Activated CD4-positive, alpha-beta T cell treated with anti-CD3 and anti-CD28 coated beads, Interleukin-2, amount 50 U/mL, for 24 hours (primary cell): Measurements from ENCODE around the gene JAKMIP1.

Experiments
- DNase-seq, 2 donors: peaks; one replicate each; pipeline ENCODE4 v3.0.0-alpha.2; 2020; ENCODE audit warnings: low read depth in 1 of 2, low spot score in 1 of 2

Gene JAKMIP1

GRCh38 chr4:6122496-6122895 is 77.9 kb downstream of the JAKMIP1 start:
- no peak for DNase-seq

- DNase-seq: no peak
These were observed 78.4 kb downstream of the JAKMIP1 start for GRCh38 chr4:6121941-6122340.

DNA sequence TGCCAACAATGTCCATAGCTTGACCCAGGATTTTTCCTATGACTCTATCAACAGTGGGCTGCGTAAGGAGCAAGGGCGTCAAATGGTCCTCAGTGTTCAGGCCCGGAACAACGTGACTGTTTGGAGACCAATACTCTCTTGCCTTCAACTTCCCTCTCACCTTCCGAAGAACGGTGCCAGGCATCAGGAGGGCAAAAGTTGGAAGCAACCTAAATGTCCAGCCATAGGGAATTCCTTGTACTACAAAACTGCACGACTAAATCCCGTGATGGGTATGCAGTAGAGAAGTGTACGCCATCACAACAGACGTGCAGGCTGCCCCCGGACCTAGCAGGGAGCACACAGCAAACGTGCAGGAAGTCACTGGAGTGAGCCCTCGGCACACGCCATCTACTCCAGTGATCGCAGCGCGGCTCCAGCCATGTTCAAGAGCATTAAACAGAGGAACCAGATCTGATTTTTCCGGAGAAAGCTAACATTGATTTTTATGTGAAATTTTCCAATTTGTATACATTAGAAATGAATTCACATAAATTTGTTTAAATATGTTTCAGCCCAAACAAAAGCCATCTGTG is 79.0 kb downstream of the JAKMIP1 start:
- DNase-seq: no peak

DNA sequence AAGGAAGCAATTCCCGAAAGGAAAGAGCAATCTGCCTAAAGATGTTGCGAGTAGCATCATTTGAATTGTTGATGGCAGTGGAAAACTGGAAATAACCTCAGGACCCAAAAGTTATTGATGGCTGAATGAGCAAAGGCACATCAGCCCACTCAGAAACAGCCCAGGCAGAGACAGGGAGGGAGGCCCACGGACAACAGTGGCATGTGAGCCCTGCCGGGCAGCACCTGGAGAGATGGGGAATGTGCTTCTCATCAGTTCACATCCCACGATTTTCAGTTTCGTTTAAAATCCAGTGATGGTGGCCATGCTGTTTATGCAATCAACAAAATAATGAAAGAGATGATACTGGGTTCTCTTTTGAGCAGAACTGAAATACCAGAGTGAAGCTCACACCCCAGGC is 80.0 kb downstream of the JAKMIP1 start:
- no peak for DNase-seq

- DNase-seq: no peak
These were observed 80.8 kb downstream of the JAKMIP1 start for GRCh38 chr4:6119507-6120020.

DNA sequence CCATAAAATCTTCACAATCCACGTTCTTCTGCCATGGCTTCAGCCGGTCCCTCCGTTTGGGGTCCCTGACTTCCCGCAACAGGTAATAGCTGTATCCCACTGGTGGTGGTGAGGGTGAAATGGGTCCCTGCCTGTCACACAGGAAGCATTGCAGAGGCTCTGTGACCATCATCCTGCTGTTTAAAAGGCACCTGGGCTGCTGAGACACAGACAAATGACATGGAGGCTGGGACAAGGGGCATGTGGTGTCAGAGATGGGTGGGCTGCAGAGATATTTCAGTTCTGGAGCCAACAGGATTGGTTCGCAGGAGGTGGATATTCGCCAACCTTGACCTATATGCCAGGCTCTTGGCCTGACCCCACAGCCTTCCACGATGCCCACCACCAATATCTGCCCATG is 82.1 kb downstream of the JAKMIP1 start:
- no peak for DNase-seq

GRCh38 chr4:6116696-6117285 is 83.6 kb downstream of the JAKMIP1 start:
- DNase-seq: no peak

DNA sequence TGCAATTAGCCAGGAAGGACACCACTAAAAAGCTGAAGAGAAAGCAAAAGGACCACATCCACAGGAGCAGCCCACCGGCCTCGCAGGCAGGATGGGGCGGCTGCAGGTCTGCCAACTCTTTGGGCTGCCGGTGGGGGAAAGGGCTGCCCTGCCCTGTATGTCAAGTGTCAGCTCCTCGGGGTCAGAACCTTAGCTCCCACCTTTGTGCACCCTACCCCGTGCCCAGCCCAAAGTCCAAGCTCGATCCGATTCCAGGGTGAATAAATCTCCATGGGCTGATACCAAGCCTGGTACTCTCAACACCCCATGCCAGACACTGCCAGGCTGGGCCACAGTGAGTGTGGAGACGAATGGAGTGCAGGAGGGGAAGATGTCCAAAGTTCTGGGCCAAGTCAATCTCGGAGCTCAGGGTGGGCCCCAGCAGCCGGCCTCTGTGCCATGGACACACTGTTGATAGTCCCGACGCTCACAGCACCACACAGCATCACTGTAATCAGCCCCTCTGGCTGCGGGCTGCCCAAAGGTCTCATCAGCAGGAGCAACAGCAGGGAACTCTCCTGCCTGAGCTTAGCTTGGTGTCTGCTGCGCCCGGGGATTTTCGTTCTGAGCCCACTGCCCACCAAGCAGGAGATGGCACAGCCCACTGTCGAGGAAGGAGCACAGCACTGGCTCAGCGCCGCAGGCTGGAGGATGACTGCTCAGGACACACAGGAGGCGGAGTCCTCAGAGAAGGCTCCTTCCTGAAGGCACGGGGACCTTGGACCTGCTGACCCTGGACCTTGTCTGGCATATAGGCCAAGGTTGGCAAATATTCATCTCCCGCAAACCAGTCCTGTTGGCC is 84.4 kb downstream of the JAKMIP1 start:
- no peak for DNase-seq

DNA sequence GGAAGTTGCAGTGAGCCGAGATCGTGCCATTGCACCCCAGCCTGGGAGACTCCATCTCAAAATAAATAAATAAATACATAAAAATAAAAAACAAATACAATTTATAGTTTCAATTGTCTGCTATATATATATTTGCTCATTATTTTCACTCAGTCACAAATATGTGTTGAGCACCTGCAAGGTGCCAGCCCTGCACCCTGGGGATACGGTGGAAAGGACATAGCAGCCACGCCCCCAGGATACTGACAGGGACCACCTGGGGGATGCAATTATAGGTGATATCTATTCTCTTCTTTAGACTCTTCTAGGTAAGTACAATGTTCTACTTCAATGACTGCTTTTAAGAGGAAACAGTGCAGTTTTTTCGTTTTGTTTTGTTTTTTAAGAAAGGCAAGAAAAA is 85.0 kb downstream of the JAKMIP1 start:
- no peak for DNase-seq

DNA sequence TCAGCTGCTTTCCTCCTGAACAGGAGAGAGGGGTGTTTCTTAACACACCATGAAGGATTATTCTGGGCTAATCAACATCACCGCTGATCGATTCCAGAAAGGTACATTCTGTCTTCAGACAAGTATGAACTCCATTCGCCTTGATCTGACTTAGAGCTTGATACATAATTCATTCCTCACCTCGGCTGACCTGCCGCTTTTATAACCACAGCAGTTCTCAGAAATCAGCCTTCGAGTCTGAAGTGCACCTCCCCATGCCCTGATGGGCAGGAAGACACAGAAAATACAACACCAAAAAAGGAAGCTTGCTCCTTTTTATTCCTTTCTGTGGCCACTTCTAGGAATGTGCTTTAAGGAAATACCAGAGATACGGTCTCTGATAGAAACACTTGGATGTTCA is 85.7 kb downstream of the JAKMIP1 start:
- no peak for DNase-seq

- DNase-seq: no peak
These were observed 86.2 kb downstream of the JAKMIP1 start for GRCh38 chr4:6114181-6114580.

DNA sequence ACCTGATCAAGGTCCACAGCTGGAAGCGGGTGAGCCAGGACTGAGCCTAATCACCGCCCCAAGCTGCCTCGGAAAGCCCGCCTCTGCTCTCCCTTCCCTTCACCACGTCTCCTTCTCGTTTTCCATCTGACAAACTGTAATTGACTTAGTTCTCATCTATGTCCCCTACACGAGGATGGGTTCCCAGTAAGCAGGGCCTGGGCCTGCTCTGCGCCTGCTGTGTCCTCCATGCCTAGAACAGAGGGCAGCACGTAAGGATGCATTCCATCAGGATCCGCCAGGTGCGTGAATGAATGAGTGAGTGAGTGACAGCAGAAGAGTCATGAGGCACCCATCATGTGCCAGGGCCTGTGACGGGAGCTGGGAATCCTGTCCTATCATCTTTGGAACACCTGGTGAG is 86.7 kb downstream of the JAKMIP1 start:
- no peak for DNase-seq

- DNase-seq: no peak
These were observed 87.6 kb downstream of the JAKMIP1 start for GRCh38 chr4:6112606-6113290.

- DNase-seq: no peak
These were observed 88.9 kb downstream of the JAKMIP1 start for GRCh38 chr4:6111354-6111960.

- no peak for DNase-seq
These were observed 89.5 kb downstream of the JAKMIP1 start for GRCh38 chr4:6110681-6111353.

DNA sequence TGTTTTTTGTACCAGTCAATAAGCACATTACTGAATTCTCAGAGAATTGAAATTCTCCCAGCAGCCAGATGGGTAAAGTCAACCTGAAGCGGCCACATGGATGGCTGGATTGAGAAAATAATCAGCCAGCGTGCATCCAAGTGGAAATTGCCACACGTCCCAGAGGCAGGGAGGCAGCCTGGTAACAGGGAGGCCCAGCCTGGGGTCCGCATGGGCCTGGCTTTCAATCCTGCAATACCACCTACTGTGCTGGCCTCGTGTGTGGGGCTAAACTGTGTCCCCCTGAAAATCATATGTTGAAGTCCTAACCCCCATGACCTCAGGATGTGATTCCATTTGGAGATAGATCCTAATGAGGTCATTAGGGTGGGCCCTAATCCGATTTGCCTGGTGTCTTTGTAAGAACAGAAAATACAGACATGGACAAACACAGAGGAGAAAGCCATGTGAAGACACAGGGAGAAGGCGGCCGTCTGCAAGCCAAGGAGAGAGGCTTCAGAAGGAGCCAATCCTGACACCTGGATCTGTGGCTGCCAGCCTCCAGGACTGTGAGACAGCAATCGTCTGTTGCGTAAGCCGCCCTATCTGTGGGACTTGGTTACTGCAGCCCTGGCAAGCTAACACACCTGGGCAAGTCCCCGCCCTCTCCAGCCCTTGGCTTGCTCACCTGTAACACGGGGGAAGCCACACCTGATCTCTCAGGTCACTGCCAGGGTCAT is 90.3 kb downstream of the JAKMIP1 start:
- no peak for DNase-seq

- DNase-seq: no peak
These were observed 92.5 kb downstream of the JAKMIP1 start for GRCh38 chr4:6107886-6108285.

GRCh38 chr4:6107114-6107791 is 93.1 kb downstream of the JAKMIP1 start:
- DNase-seq: no peak

DNA sequence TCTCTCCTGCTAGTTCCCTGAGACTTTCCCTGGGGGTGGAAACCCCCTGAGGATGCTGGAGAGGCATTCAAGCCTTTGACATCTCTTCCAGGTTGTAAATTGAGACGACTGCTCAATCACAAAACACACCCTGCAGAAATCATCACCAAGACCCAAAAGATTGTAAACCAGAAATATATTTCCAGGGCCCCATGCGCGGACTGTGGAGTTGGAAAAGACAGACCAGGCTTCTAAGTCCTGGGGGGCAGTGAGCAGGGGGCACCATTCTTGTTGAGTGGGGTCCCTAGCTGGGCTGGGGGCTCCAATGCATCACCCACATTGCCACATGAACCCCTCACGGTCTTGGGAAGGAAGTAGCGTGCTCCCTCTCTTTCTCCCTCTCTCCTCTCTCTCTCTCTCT is 94.2 kb downstream of the JAKMIP1 start:
- no peak for DNase-seq
